Endothelial cell of umbilical vein (primary cell): Measurements from ENCODE around the gene ZFP42. TPM values are rescaled to one million over a fixed set of nuclear protein-coding genes. Genes with fewer than 3 reads are reported as not detected.

Experiments
- BruUV-seq: library from RNA; stranded (reverse); fragments of 400-500 nt; replicated peaks from 2 replicates; lab custom pipeline; 2021; lab: Mats Ljungman, UMichigan
- CTCF ChIA-PET: fragments of 300-600, 350-600 bp; sonication (Branson Sonifier 250); formaldehyde crosslinking; loops from one replicate; lab custom pipeline; 2021; ENCODE audit warnings: antibody characterized with exemption, inconsistent platforms; lab: Charles Lee
- POLR2A ChIA-PET: fragments of 300-600, 350-600 bp; sonication (Branson Sonifier 250); formaldehyde crosslinking; loops from one replicate; lab custom pipeline; 2021; ENCODE audit warnings: antibody characterized with exemption, inconsistent platforms; lab: Charles Lee
- DNase-seq: peaks from one replicate; pipeline ENCODE4 v3.0.0-alpha.2; 2011; ENCODE audit warnings: low read depth, low spot score
- FAIRE-seq: peaks from 2 replicates; lab custom pipeline; 2011; peaks lifted over from hg19 to GRCh38; lab: Jason Lieb, UNC
- H2AFZ ChIP-seq: 2 replicates; pipeline ENCODE4 v1.6.0; 2012; ENCODE audit warnings: low read depth, low read length, control low read depth, inconsistent platforms
- H3K27ac ChIP-seq: 2 replicates; pipeline ENCODE4 v1.5.1; 2011; ENCODE audit warnings: low read depth, mild to moderate bottlenecking, control low read depth, low read length, moderate library complexity; ENCODE audit not compliant: insufficient read depth
- H3K27me3 ChIP-seq, 2 experiments: 2 replicates each; pipeline versions ENCODE4 v1.6.0 to v1.6.1; 2011; ENCODE audit warnings: low read length in 2 of 2, mixed read lengths in 1 of 2; ENCODE audit not compliant: control insufficient read depth in 2 of 2, insufficient read depth in 2 of 2
- H3K36me3 ChIP-seq, 2 experiments: 2 replicates in 1 of 2; 3 replicates in 1 of 2; pipeline ENCODE4 v1.5.1; 2011; ENCODE audit warnings: low read length in 2 of 2, mild to moderate bottlenecking in 1 of 2, moderate library complexity in 1 of 2; ENCODE audit not compliant: control insufficient read depth in 2 of 2, insufficient read depth in 2 of 2; ENCODE audit errors: extremely low read depth in 1 of 2
- H3K4me1 ChIP-seq: 3 replicates; pipeline ENCODE4 v1.5.1; 2011; ENCODE audit warnings: mild to moderate bottlenecking, low read length; ENCODE audit not compliant: control insufficient read depth, insufficient read depth; ENCODE audit errors: extremely low read depth
- H3K4me2 ChIP-seq: 2 replicates; pipeline ENCODE4 v1.6.1; 2011; ENCODE audit warnings: low read length, control low read depth, mixed read lengths; ENCODE audit not compliant: insufficient read depth
- H3K4me3 ChIP-seq, 3 experiments: fragments of 200-600 bp in 1 of 3; sonication (generic), shearing (Covaris generic) in 1 of 3; replicated peaks in 1 of 3; 2 replicates each; pipeline ENCODE4 v1.5.1; 2011 to 2016; ENCODE audit warnings: control low read depth in 3 of 3, low read length in 3 of 3, mild to moderate bottlenecking in 2 of 3, inconsistent platforms in 1 of 3, low read depth in 1 of 3, moderate library complexity in 1 of 3; ENCODE audit not compliant: insufficient read depth in 1 of 3
- H3K79me2 ChIP-seq: 2 replicates; pipeline ENCODE4 v1.6.0; 2012; ENCODE audit warnings: low read length, inconsistent platforms; ENCODE audit not compliant: control insufficient read depth, insufficient read depth
- H3K9ac ChIP-seq: replicated peaks from 2 replicates; pipeline ENCODE3; 2011; ENCODE audit warnings: low read length, control low read depth; ENCODE audit not compliant: insufficient read depth; ENCODE audit errors: extremely low read depth
- H3K9me1 ChIP-seq: replicated peaks from 3 replicates; pipeline ENCODE4 v1.6.0; 2011; ENCODE audit warnings: mild to moderate bottlenecking, low read length; ENCODE audit not compliant: control insufficient read depth, insufficient read depth; ENCODE audit errors: extremely low read depth
- H3K9me3 ChIP-seq: replicated peaks from 2 replicates; pipeline ENCODE4 v1.5.1; 2012; ENCODE audit warnings: low read length, inconsistent platforms; ENCODE audit not compliant: control insufficient read depth, insufficient read depth
- H4K20me1 ChIP-seq: replicated peaks from 2 replicates; pipeline ENCODE3; 2011; ENCODE audit warnings: mild to moderate bottlenecking, low read length; ENCODE audit not compliant: control insufficient read depth, insufficient read depth; ENCODE audit errors: extremely low read depth
- CTCF ChIP-seq, 2 donors: IDR thresholded peaks; 1 replicate in 1 of 2; 2 replicates in 1 of 2; pipeline ENCODE4 v1.5.1; 2011; ENCODE audit warnings: low read length in 2 of 2, mild to moderate bottlenecking in 2 of 2, moderate library complexity in 2 of 2, control low read depth in 1 of 2, inconsistent platforms in 1 of 2, low read depth in 1 of 2; ENCODE audit not compliant: insufficient read depth in 1 of 2; ENCODE audit errors: extremely low read depth in 1 of 2
- EZH2 ChIP-seq: IDR thresholded peaks from 2 replicates; pipeline ENCODE4 v1.6.1; 2012; ENCODE audit warnings: borderline replicate concordance, low read depth, mild to moderate bottlenecking, moderate library complexity, low read length, inconsistent platforms; ENCODE audit not compliant: severe bottlenecking
- FOS ChIP-seq: IDR thresholded peaks from 2 replicates; pipeline ENCODE4 v1.6.1; 2011; ENCODE audit warnings: mild to moderate bottlenecking, low read length, moderate library complexity, borderline replicate concordance; ENCODE audit not compliant: insufficient read depth
- GATA2 ChIP-seq: IDR thresholded peaks from 2 replicates; pipeline ENCODE4 v1.7.0; 2011; ENCODE audit warnings: low read depth, mild to moderate bottlenecking, moderate library complexity, mixed read lengths, low read length; ENCODE audit not compliant: insufficient read length, insufficient read depth
- JUN ChIP-seq: IDR thresholded peaks from 2 replicates; pipeline ENCODE4 v1.6.1; 2011; ENCODE audit warnings: borderline replicate concordance, low read depth; ENCODE audit not compliant: insufficient read length, insufficient read depth
- MAX ChIP-seq: IDR thresholded peaks from 2 replicates; pipeline ENCODE4 v1.6.1; 2011; ENCODE audit not compliant: insufficient read depth, insufficient read length
- MYC ChIP-seq: IDR thresholded peaks from one replicate; pipeline ENCODE4 v1.6.1; 2011; ENCODE audit warnings: mild to moderate bottlenecking, low read depth, low read length
- POLR2A ChIP-seq: IDR thresholded peaks from 2 replicates; pipeline ENCODE4 v1.6.1; 2012; ENCODE audit warnings: low read depth, mild to moderate bottlenecking, control low read depth, low read length
- POLR2AphosphoS5 ChIP-seq: IDR thresholded peaks from 2 replicates; pipeline ENCODE4 v1.6.1; 2012; ENCODE audit warnings: low read depth, mild to moderate bottlenecking, control low read depth, low read length, moderate library complexity; ENCODE audit not compliant: insufficient read depth
- dilution Hi-C: fragments of 300-500 bp; cut with MboI; formaldehyde crosslinking; loops from one replicate; pipeline ENCODE4 v1.15.0; 2019; ENCODE audit warnings: low sequenced_read_pairs; ENCODE audit not compliant: extremely low pct_ligation_motif_present
- intact Hi-C: fragments of 100-400 bp; cut with micrococcal nuclease; formaldehyde crosslinking; loops from one replicate; pipeline ENCODE4 v1.10.0; 2022
- polyA plus RNA-seq, 4 experiments: library from polyadenylated mRNA; depleted of rRNA in 3 of 4; stranded (reverse) in 3 of 4; unstranded in 1 of 4; fragments of >200 nt; gene quantifications; 2 replicates each; pipeline versions ENCODE4 v1.2.1 to v1.2.3, GENCODE V29; 2011 to 2012; ENCODE audit warnings: missing spikeins in 1 of 4
- total RNA-seq: library from RNA; stranded (reverse); gene quantifications from 2 replicates; pipeline ENCODE4 v1.2.3, GENCODE V29; 2021

The ZFP42 gene
- total and polyA plus RNA-seq, 2 donors (not counting 3 experiments of a cell fraction or from before 2014, with no cell fraction given), result 0.04 TPM; not detected in 1

GRCh38 chr4:187965726-187966125 is 29.8 kb upstream of the ZFP42 start:
- no peak overlapping the region for H3K9ac ChIP-seq
- no TSS peak for BruUV-seq
- POLR2A ChIA-PET, result no interaction called here
- no peaks in the 10 kb centered on the region for H3K79me2 ChIP-seq
- no peaks in the 10 kb centered on the region for H3K4me1 ChIP-seq
- H3K9me3 ChIP-seq, result peaks cover 2% of the 10 kb centered on the region
- no peak overlapping the region for H3K27ac ChIP-seq
- CTCF ChIA-PET, result no interaction called here
- intact Hi-C loops (no loop called here), dilution Hi-C loops (no loop called here)
- no peak overlapping the region for H2AFZ ChIP-seq
- DNase-seq (no peak), FAIRE-seq (no peak)
- no peak overlapping the region for H3K4me3 ChIP-seq
- H4K20me1 ChIP-seq, result no peaks in the 10 kb centered on the region
- TF ChIP-seq CTCF (IDR thresholded peaks at IDR 0.05; ENCODE audit: extremely low read depth in 1 of 2, insufficient read depth in 1 of 2, low read depth in 1 of 2, low read length in 2 of 2) (no peak), GATA2 (no peak), JUN (no peak), EZH2 (no peak), MYC (no peak), FOS (no peak)
- no peak overlapping the region for H3K4me2 ChIP-seq
- H3K27me3 ChIP-seq, result no peaks in the 10 kb centered on the region
- no peaks in the 10 kb centered on the region for H3K9me1 ChIP-seq
- no peaks in the 10 kb centered on the region for H3K36me3 ChIP-seq

- no peak overlapping the region for H2AFZ ChIP-seq
- dilution Hi-C loops (no loop called here), intact Hi-C loops (no loop called here)
- H4K20me1 ChIP-seq, result no peaks in the 10 kb centered on the region
- POLR2A ChIA-PET, result no interaction called here
- H3K4me2 ChIP-seq, result no peak overlapping the region
- H3K9me3 ChIP-seq, result no peaks in the 10 kb centered on the region
- H3K4me1 ChIP-seq, result no peaks in the 10 kb centered on the region
- H3K79me2 ChIP-seq, result no peaks in the 10 kb centered on the region
- BruUV-seq, result no TSS peak
- no peak for TF ChIP-seq FOS
- no peak for TF ChIP-seq GATA2
- TF ChIP-seq POLR2AphosphoS5, result no peak
- no peak for TF ChIP-seq CTCF (IDR thresholded peaks at IDR 0.05; ENCODE audit: extremely low read depth in 1 of 2, insufficient read depth in 1 of 2, low read depth in 1 of 2, low read length in 2 of 2)
- TF ChIP-seq POLR2A, result no peak
- TF ChIP-seq EZH2, result no peak
- no peak for TF ChIP-seq MAX
- FAIRE-seq, result no peak
- CTCF ChIA-PET, result no interaction called here
- no peak overlapping the region for H3K9ac ChIP-seq
- no peaks in the 10 kb centered on the region for H3K36me3 ChIP-seq
- H3K9me1 ChIP-seq, result no peaks in the 10 kb centered on the region
- no peak overlapping the region for H3K27ac ChIP-seq
- no peaks in the 10 kb centered on the region for H3K27me3 ChIP-seq
- no peak for DNase-seq
- H3K4me3 ChIP-seq, result no peak overlapping the region
Observed at GRCh38 chr4:187972135-187972534, 23.4 kb upstream of the ZFP42 start.
